Spleen (tissue), 11 donors: ENCODE data around the gene FSTL4. TPM values are rescaled to one million over a fixed set of nuclear protein-coding genes. Genes with fewer than 3 reads are reported as not detected.
"Not testable (repeated sequence)": the region's sequence is repeated elsewhere in the genome, so short reads cannot be mapped to it uniquely, and the experiment has no call there.

Source experiments
- DNase-seq: peaks from one replicate; pipeline ENCODE4 v3.0.0-alpha.2; 2020
- H3K27ac ChIP-seq, 8 donors: fragments of 200-600 bp; sonication (generic) in 7 of 8; 1 replicate in 4 of 8; 2 replicates in 4 of 8; pipeline versions ENCODE4 v1.5.0 to v1.8.0; 2016 to 2021; ENCODE audit warnings: inconsistent platforms in 4 of 8, mild to moderate bottlenecking in 4 of 8, moderate library complexity in 1 of 8
- H3K27me3 ChIP-seq, 7 donors: fragments of 200-600 bp; sonication (generic) in 6 of 7; replicated peaks in 1 of 7; 1 replicate in 4 of 7; 2 replicates in 3 of 7; pipeline versions ENCODE4 v1.5.0 to v1.8.0; 2016 to 2021; ENCODE audit warnings: inconsistent platforms in 3 of 7, mild to moderate bottlenecking in 1 of 7
- H3K36me3 ChIP-seq, 6 donors: fragments of 200-600 bp; sonication (generic) in 5 of 6; 1 replicate in 4 of 6; 2 replicates in 2 of 6; pipeline versions ENCODE4 v1.5.0 to v1.8.0; 2016 to 2021; ENCODE audit warnings: inconsistent platforms in 2 of 6
- H3K4me1 ChIP-seq, 6 donors: fragments of 200-600 bp; sonication (generic) in 5 of 6; 1 replicate in 3 of 6; 2 replicates in 3 of 6; pipeline versions ENCODE4 v1.5.0 to v1.8.0; 2016 to 2021; ENCODE audit warnings: inconsistent platforms in 3 of 6
- H3K4me3 ChIP-seq, 8 donors: fragments of 200-600 bp; sonication (generic) in 7 of 8; 1 replicate in 4 of 8; 2 replicates in 4 of 8; pipeline versions ENCODE4 v1.5.0 to v1.8.0; 2016 to 2021; ENCODE audit warnings: inconsistent platforms in 4 of 8, mild to moderate bottlenecking in 4 of 8, moderate library complexity in 2 of 8
- H3K9me3 ChIP-seq, 8 donors: fragments of 200-600 bp; sonication (generic) in 7 of 8; 1 replicate in 4 of 8; 2 replicates in 4 of 8; pipeline versions ENCODE4 v1.5.0 to v1.8.0; 2016 to 2021; ENCODE audit warnings: inconsistent platforms in 4 of 8
- POLR2A ChIP-seq, 3 donors: fragments of 450-650 bp; IDR thresholded peaks; one replicate each; pipeline ENCODE4 v1.5.1; 2017; ENCODE audit warnings: antibody characterized with exemption in 3 of 3, mild to moderate bottlenecking in 1 of 3
- POLR2AphosphoS5 ChIP-seq, 3 donors: sonication (generic); formaldehyde crosslinking; IDR thresholded peaks; one replicate each; pipeline ENCODE4 v1.5.1; 2017; ENCODE audit warnings: antibody characterized with exemption in 3 of 3
- WGBS, 5 donors: extraction: QIAGEN DNeasy Blood & Tissue Kit in 3 of 5; methylation state at CpG; one replicate each; pipeline versions ENCODE4 v1.1.5 to v1.1.7; 2013 to 2018; 5-methylcytosine and 5-hydroxymethylcytosine counted together
- intact Hi-C: fragments of 100-400 bp; cut with DNase I; formaldehyde crosslinking; loops from one replicate; pipeline ENCODE4 v1.15.0; 2023; ENCODE audit warnings: low total_unique reads
- polyA plus RNA-seq, 3 donors: library from polyadenylated mRNA; stranded (reverse); fragments of 200-250 nt; gene quantifications; one replicate each; pipeline ENCODE4 v1.2.1, GENCODE V29; 2013
- total RNA-seq, 7 donors: library from RNA; depleted of rRNA in 3 of 7; stranded (reverse); fragments of >200 nt in 3 of 7; fragmentation: NEBNext Ultra II Directional in 4 of 7; extraction: Animal tissue kit (Norgen Biotek cat#: 25700) in 4 of 7; gene quantifications; one replicate each; pipeline versions ENCODE4 v1.1.0 to v1.2.1, GENCODE V29; 2016 to 2021
- TF ChIP-seq, protein P1 (sequence below), 11 experiments: fragments of 200-600 bp in 7 of 11; fragments of 450-650 bp in 4 of 11; sonication (generic) in 4 of 11; IDR thresholded peaks in 8 of 11; conservative IDR thresholded peaks in 3 of 11; 1 replicate in 7 of 11; 2 replicates in 4 of 11; pipeline versions ENCODE4 v1.4.0 to v1.8.0; 2016 to 2021; ENCODE audit warnings: antibody characterized with exemption in 11 of 11, inconsistent platforms in 4 of 11, mild to moderate bottlenecking in 1 of 11
- donor health status: healthy with polysubstance abuse.
- donor health status: DM: no; HTN: no; CAD: no; lungs with moderate emphysema.
- donor health status: DM: no; HTN: no; CAD: no.
- donor health status: Bipolar disorder and iron deficiency.
- donor health status: healthy.
- donor health status: DM: no; HTN: no; CAD: no.
- donor health status: DM: yes; HTN: yes; CAD: no.

The FSTL4 gene
- total and polyA plus RNA-seq, 10 donors: under 0.01 to 1.0 (median 0.37) TPM; not detected in 4

DNA sequence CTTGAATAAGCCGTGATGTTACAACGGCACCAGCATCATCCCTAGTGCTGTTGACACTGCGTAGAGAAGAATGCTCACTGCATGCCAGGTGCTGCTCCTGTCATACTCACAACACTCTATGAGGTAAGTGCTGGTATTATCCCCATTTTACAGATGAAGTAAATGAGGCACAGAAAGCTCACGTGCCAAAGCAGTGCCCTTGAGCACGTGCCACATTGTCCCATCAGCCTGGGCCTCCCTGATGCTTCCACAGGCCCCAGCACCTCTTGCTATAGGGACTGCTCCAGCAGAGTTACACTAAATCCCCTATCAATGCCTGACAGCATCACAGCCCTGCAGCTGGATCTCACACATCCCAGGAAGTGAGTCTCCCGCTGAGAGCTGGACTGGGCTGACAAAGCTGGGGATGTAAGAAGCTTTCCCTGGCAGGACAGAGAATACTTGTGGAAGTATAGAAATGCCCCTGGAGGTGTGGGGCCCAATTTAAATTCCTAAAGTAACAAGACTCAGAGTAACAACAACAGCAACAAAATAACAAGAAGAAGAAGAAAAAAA lies 216.1 kb downstream of the FSTL4 start:
- H3K9me3 ChIP-seq: peaks cover 0 to 10% (median 0%) of the 10 kb centered on the region in 8 donors
- 82 to 87% (median 83%) methylated on average over 6 of the region's 6 CpGs for WGBS, 5 donors
- no peaks in the 10 kb centered on the region for H3K27me3 ChIP-seq
- no peak for DNase-seq
- H3K4me3 ChIP-seq: no peak overlapping the region
- TF ChIP-seq POLR2A (IDR thresholded peaks at IDR 0.05) (no peak), POLR2AphosphoS5 (IDR thresholded peaks at IDR 0.05) (no peak)
- TF ChIP-seq, protein P1, sequence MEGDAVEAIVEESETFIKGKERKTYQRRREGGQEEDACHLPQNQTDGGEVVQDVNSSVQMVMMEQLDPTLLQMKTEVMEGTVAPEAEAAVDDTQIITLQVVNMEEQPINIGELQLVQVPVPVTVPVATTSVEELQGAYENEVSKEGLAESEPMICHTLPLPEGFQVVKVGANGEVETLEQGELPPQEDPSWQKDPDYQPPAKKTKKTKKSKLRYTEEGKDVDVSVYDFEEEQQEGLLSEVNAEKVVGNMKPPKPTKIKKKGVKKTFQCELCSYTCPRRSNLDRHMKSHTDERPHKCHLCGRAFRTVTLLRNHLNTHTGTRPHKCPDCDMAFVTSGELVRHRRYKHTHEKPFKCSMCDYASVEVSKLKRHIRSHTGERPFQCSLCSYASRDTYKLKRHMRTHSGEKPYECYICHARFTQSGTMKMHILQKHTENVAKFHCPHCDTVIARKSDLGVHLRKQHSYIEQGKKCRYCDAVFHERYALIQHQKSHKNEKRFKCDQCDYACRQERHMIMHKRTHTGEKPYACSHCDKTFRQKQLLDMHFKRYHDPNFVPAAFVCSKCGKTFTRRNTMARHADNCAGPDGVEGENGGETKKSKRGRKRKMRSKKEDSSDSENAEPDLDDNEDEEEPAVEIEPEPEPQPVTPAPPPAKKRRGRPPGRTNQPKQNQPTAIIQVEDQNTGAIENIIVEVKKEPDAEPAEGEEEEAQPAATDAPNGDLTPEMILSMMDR (IDR thresholded peaks at IDR 0.05 in 8 of 11, conservative IDR thresholded peaks at IDR 0.05 in 3 of 11): no peak
- intact Hi-C loops: no loop called here
- H3K4me1 ChIP-seq: peaks cover 0 to 31% (median 7%) of the 10 kb centered on the region in 6 donors
- H3K36me3 ChIP-seq: no peaks in the 10 kb centered on the region
- H3K27ac ChIP-seq: no peak overlapping the region

DNA sequence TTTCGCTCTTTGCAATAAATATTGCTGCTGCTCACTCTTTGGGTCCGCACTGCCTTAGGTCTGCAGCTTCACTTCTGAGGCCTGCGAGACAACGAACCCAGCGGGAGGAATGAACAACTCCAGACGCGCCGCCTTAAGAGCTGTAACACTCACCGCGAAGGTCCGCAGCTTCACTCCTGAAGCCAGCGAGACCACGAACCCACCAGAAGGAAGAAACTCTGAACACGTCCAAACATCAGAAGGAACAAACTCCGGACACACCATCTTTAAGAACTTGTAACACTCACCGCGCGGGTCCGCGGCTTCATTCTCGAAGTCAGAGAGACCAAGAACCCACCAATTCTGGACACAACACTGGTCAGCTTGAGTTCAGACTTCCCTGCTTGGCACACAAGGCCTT lies 217.1 kb downstream of the FSTL4 start:
- H3K4me3 ChIP-seq, H3K27me3 ChIP-seq, H3K36me3 ChIP-seq, H3K27ac ChIP-seq, intact Hi-C loops: not testable (repeated sequence)
- WGBS, 5 donors: 91 to 98% (median 96%) methylated on average over 21 of the region's 21 CpGs
- Histone ChIP-seq H3K4me1 (peaks cover 0 to 31% (median 7%) of the 10 kb centered on the region in 6 donors), H3K9me3 (peaks cover 0 to 10% (median 0%) of the 10 kb centered on the region in 8 donors)
- peak; percentile 33 for DNase-seq

DNA sequence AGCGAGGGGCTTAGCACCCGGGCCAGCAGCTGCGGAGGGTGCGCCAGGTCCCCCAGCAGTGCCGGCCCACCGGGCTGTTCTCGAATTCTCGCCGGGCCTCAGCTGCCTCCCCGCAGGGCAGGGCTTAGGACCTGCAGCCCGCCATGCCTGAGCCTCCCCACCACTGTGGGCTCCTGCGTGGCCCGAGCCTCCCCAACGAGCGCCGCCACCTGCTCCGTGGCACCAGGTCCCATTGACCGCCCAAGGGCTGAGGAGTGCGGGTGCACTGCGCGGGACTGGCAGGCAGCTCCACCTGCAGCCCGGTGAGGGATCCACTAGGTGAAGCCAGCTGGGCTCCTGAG lies 217.9 kb downstream of the FSTL4 start:
- H3K27ac ChIP-seq, H3K4me3 ChIP-seq, H3K27me3 ChIP-seq, intact Hi-C loops, H3K36me3 ChIP-seq: not testable (repeated sequence)
- 95 to 99% (median 96%) methylated on average over 14 to 22 of the region's 22 CpGs; no CpG with 5 or more reads in 1 of the 5 donors for WGBS, 5 donors
- DNase-seq: peak; percentile 70
- H3K4me1 ChIP-seq: peaks cover 0 to 31% (median 7%) of the 10 kb centered on the region in 6 donors
- H3K9me3 ChIP-seq: peaks cover 0 to 10% (median 0%) of the 10 kb centered on the region in 8 donors

DNA sequence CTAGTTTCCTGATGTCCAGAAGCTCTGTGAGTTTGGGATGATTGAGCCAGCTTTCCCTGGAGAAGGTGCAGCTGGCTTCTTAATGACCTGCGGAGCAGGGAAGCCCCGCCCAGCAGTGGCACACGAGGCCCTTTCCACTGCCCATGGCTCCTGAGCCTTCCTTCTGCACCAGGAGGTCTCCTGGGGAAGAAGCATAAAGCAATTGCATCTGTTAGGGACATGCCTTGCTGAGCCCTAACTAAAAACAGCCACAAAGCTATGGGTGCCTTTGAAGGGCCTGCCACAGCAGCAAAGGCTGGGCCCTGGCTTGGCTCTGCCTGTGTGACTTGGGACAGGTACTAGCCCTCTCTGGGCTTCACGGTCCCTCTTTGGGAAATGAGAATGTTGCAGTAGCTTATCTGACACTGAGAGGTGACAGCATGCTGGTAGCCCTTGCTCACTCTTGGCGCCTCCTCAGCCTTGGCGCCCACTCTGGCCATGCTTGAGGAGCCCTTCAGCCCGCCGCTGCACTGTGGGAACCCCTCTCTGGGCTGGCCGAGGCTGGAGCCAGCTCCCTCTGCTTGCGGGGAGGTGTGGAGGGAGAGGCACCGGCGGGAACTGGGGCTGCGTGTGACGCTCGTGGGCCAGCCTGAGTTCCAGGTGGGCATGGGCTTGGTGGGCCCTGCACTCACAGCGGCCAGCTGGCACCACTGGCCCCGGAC lies 218.4 kb downstream of the FSTL4 start:
- no peak overlapping the region for H3K27ac ChIP-seq
- intact Hi-C loops: no loop called here
- peaks cover 0 to 10% (median 0%) of the 10 kb centered on the region in 8 donors for H3K9me3 ChIP-seq
- WGBS, 5 donors: 83 to 94% (median 91%) methylated on average over 7 to 17 of the region's 17 CpGs
- H3K4me3 ChIP-seq: no peak overlapping the region
- H3K27me3 ChIP-seq: peaks cover 0 to 6% (median 0%) of the 10 kb centered on the region in 7 donors
- no peak for DNase-seq
- H3K36me3 ChIP-seq: no peaks in the 10 kb centered on the region
- H3K4me1 ChIP-seq: peaks cover 0 to 28% (median 7%) of the 10 kb centered on the region in 6 donors
- TF ChIP-seq POLR2AphosphoS5 (IDR thresholded peaks at IDR 0.05): no peak
- TF ChIP-seq, protein P1 (IDR thresholded peaks at IDR 0.05 in 8 of 11, conservative IDR thresholded peaks at IDR 0.05 in 3 of 11): no peak
- TF ChIP-seq POLR2A (IDR thresholded peaks at IDR 0.05): no peak

DNA sequence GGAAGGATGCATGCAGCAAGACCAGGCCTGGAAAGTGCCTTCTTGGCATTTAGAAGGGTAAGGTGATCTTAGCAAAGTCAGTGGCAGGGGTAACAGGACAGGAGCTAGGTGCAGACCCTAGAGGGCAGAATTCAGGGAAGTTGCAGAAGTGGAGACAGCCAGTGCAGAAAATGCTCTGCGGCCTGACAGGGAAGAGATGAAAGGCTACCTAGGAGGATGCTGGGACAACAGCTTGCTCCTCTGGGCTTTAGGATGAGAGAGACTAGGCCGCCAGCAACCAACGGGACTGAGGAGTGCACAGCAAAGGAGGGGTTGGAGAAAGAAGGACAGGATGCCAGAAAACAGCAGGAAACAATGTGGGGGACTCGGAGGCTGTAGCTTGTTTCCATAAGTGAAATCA lies 219.9 kb downstream of the FSTL4 start:
- peaks cover 0 to 10% (median 0%) of the 10 kb centered on the region in 8 donors for H3K9me3 ChIP-seq
- peaks cover 0 to 14% (median 3%) of the 10 kb centered on the region in 6 donors for H3K4me1 ChIP-seq
- peak; percentile 35 for DNase-seq
- no peak overlapping the region for H3K27ac ChIP-seq
- no peaks in the 10 kb centered on the region for H3K36me3 ChIP-seq
- H3K27me3 ChIP-seq: peaks cover 0 to 6% (median 0%) of the 10 kb centered on the region in 7 donors
- intact Hi-C loops: no loop called here
- TF ChIP-seq POLR2A (IDR thresholded peaks at IDR 0.05) (no peak), POLR2AphosphoS5 (IDR thresholded peaks at IDR 0.05) (no peak)
- TF ChIP-seq, protein P1 (IDR thresholded peaks at IDR 0.05 in 8 of 11, conservative IDR thresholded peaks at IDR 0.05 in 3 of 11): no peak
- WGBS, 5 donors: 68 to 89% (median 73%) methylated on average over 4 of the region's 4 CpGs
- no peak overlapping the region for H3K4me3 ChIP-seq
